RWPE2 (cell line): ENCODE data around the gene SASH1.
"Not testable (repeated sequence)": the region's sequence is repeated elsewhere in the genome, so short reads cannot be mapped to it uniquely, and the experiment has no call there.

Experiments used
- ATAC-seq: fragments of 200-7000 bp; cut with Tn5 transposase; 3 replicates; pipeline ENCODE4 v1.9.1; 2021; ENCODE audit warnings: low read depth
- DNase-seq: peaks from one replicate; pipeline ENCODE4 v3.0.0-alpha.2; 2020; ENCODE audit warnings: low spot score
- H3K27ac ChIP-seq: fragments of 450-650 bp; 2 replicates; pipeline ENCODE4 v1.5.1; 2017; ENCODE audit warnings: mild to moderate bottlenecking; ENCODE audit not compliant: poor library complexity, severe bottlenecking
- H3K27me3 ChIP-seq: fragments of 250-450 bp; sonication (Bioruptor Pico); 2 replicates; pipeline ENCODE4 v1.5.1; 2021; ENCODE audit warnings: mild to moderate bottlenecking, moderate library complexity; ENCODE audit not compliant: insufficient read depth, poor library complexity, severe bottlenecking
- H3K36me3 ChIP-seq: fragments of 250-450 bp; sonication (Bioruptor Pico); 2 replicates; pipeline ENCODE4 v1.5.1; 2020; ENCODE audit warnings: low read depth, mild to moderate bottlenecking, moderate library complexity
- H3K4me1 ChIP-seq: fragments of 250-450 bp; sonication (Bioruptor Pico); 2 replicates; pipeline ENCODE4 v1.5.1; 2021; ENCODE audit warnings: mild to moderate bottlenecking, moderate library complexity; ENCODE audit not compliant: insufficient read depth, poor library complexity, severe bottlenecking
- H3K4me3 ChIP-seq: fragments of 250-450 bp; sonication (Bioruptor Pico); 2 replicates; pipeline ENCODE4 v1.5.1; 2021; ENCODE audit warnings: mild to moderate bottlenecking, moderate library complexity; ENCODE audit not compliant: severe bottlenecking
- H3K9me3 ChIP-seq: fragments of 250-450 bp; sonication (Bioruptor Pico); 2 replicates; pipeline ENCODE4 v1.5.1; 2021; ENCODE audit warnings: mild to moderate bottlenecking, moderate library complexity; ENCODE audit not compliant: severe bottlenecking
- TF ChIP-seq, protein P1 (sequence below): fragments of 450-650 bp; IDR thresholded peaks from one replicate; pipeline ENCODE4 v1.5.1; 2017; ENCODE audit warnings: mild to moderate bottlenecking, moderate library complexity; ENCODE audit not compliant: poor library complexity, severe bottlenecking

SASH1 gene

DNA sequence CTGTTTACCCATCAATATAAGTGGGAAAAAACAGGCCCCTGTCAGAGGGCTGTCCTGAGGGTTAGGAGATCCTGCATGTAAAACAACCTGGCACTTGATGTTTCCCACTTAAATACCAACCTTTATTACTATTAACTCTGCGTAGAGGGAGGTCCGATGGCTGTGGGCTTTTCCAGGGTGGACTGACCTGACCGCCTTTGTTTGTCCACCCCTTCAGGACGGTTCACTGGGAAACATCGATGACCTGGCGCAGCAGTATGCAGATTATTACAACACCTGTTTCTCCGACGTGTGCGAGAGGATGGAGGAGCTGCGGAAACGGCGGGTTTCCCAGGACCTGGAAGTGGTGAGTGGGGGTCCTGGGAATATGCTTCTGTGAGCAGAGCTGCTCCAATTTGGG is 47.3 kb downstream of the SASH1 start:
- H3K4me1 ChIP-seq, result no peaks in the 10 kb centered on the region
- H3K4me3 ChIP-seq, result no peak overlapping the region
- H3K27me3 ChIP-seq, result no peaks in the 10 kb centered on the region
- DNase-seq (no peak), ATAC-seq (no peak)
- H3K9me3 ChIP-seq, result no peaks in the 10 kb centered on the region
- TF ChIP-seq, protein P1, sequence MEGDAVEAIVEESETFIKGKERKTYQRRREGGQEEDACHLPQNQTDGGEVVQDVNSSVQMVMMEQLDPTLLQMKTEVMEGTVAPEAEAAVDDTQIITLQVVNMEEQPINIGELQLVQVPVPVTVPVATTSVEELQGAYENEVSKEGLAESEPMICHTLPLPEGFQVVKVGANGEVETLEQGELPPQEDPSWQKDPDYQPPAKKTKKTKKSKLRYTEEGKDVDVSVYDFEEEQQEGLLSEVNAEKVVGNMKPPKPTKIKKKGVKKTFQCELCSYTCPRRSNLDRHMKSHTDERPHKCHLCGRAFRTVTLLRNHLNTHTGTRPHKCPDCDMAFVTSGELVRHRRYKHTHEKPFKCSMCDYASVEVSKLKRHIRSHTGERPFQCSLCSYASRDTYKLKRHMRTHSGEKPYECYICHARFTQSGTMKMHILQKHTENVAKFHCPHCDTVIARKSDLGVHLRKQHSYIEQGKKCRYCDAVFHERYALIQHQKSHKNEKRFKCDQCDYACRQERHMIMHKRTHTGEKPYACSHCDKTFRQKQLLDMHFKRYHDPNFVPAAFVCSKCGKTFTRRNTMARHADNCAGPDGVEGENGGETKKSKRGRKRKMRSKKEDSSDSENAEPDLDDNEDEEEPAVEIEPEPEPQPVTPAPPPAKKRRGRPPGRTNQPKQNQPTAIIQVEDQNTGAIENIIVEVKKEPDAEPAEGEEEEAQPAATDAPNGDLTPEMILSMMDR, result no peak
- no peaks in the 10 kb centered on the region for H3K36me3 ChIP-seq
- H3K27ac ChIP-seq, result no peak overlapping the region

DNA sequence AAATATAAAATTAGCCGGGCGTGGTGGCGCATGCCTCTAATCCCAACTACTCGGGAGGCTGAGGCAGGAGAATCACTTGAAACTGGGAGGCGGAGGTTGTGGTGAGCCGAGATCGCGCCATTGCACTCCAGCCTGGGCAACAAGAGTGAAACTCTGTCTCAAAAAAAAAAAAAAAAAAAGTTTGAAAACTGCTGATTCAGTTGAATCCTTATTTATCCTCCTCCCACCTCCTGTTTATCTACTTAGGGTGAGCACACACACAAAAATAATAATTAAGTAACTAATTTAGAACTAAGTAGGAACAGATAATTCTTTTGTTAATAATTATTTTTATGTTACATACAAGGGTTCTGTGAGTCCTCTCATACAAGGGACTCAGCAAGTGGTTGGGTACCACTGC is 49.5 kb downstream of the SASH1 start:
- H3K4me3 ChIP-seq, H3K9me3 ChIP-seq, H3K27ac ChIP-seq, H3K27me3 ChIP-seq, DNase-seq, ATAC-seq, H3K4me1 ChIP-seq, H3K36me3 ChIP-seq: not testable (repeated sequence)

DNA sequence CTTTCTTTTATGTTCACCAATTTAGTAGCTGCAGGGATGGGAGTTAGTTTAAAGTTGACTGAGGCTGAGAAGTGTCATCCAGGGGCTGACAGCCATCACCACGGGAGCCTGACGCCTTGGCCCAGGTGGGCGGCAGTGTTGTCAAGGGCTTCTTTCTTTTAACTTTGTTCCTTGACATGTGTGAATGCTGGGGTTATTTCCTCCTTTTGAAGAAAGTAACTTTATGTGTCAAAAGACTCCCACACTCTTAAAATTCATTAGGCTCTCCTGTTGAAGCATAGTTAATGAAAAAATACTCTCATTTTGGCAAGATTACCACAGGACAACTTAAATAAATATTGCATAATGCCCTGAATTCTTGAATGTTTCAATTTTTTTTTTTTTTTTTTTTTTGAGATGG is 50.0 kb downstream of the SASH1 start:
- H3K36me3 ChIP-seq, result no peaks in the 10 kb centered on the region
- H3K4me3 ChIP-seq, result no peak overlapping the region
- DNase-seq (no peak), ATAC-seq (no peak)
- no peaks in the 10 kb centered on the region for H3K4me1 ChIP-seq
- H3K27ac ChIP-seq, result no peak overlapping the region
- no peaks in the 10 kb centered on the region for H3K27me3 ChIP-seq
- TF ChIP-seq, protein P1, result no peak
- H3K9me3 ChIP-seq, result no peaks in the 10 kb centered on the region

DNA sequence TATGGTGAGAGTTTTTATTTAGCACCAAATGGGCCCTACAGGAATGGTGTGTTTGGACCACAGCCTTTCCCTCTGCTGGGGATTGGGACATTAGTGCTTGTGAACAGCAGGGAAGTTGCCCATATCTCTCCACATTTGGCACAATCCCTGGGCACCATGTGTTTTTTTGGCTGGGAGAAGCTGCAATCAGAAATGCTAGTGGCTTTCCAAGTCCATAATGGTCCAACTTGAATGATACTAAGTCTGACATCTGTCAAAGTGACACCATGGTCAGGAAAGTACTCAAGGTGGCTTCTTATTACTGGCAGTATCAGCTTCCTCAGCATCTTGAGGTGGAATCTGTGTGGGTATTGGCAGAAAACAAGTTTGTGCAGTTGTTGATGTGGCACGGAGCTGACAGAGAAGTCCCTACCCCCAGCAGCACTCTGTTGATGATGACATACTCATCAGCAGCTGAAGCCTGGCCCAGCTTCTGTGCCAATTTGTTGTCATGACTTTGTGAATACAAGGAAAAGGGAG is 53.0 kb downstream of the SASH1 start:
- H3K36me3 ChIP-seq, result no peaks in the 10 kb centered on the region
- no peak for DNase-seq
- no peak for ATAC-seq
- TF ChIP-seq, protein P1, result no peak
- no peaks in the 10 kb centered on the region for H3K4me1 ChIP-seq
- no peaks in the 10 kb centered on the region for H3K27me3 ChIP-seq
- H3K27ac ChIP-seq, result no peak overlapping the region
- no peak overlapping the region for H3K4me3 ChIP-seq
- no peaks in the 10 kb centered on the region for H3K9me3 ChIP-seq

DNA sequence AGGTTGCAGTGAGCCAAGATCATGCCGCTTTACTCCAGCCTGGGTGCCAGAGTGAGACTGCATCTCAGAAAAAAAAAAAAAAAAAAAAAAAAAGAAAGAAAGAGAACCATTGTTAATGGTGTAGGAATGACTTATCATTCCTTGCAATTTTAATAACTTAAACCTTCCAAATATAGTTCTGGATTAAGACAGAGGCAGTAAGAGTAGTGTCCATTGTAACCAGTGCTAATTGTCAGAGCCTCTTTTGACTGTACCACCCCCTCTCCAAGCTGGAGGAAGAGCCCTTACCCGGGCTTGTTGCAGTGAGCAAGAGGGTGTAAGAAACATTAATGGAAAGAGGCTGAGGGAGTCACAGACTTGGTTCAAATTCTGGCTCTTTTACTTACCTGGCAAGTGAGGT is 53.8 kb downstream of the SASH1 start:
- Histone ChIP-seq H3K9me3 (no peaks in the 10 kb centered on the region), H3K36me3 (no peaks in the 10 kb centered on the region), H3K4me3 (no peak overlapping the region), H3K4me1 (no peaks in the 10 kb centered on the region), H3K27me3 (no peaks in the 10 kb centered on the region), H3K27ac (no peak overlapping the region)
- TF ChIP-seq, protein P1, result no peak
- ATAC-seq, result no peak
- DNase-seq, result no peak
